ENCODE data around the gene PWP1.

The PWP1 gene

DNA sequence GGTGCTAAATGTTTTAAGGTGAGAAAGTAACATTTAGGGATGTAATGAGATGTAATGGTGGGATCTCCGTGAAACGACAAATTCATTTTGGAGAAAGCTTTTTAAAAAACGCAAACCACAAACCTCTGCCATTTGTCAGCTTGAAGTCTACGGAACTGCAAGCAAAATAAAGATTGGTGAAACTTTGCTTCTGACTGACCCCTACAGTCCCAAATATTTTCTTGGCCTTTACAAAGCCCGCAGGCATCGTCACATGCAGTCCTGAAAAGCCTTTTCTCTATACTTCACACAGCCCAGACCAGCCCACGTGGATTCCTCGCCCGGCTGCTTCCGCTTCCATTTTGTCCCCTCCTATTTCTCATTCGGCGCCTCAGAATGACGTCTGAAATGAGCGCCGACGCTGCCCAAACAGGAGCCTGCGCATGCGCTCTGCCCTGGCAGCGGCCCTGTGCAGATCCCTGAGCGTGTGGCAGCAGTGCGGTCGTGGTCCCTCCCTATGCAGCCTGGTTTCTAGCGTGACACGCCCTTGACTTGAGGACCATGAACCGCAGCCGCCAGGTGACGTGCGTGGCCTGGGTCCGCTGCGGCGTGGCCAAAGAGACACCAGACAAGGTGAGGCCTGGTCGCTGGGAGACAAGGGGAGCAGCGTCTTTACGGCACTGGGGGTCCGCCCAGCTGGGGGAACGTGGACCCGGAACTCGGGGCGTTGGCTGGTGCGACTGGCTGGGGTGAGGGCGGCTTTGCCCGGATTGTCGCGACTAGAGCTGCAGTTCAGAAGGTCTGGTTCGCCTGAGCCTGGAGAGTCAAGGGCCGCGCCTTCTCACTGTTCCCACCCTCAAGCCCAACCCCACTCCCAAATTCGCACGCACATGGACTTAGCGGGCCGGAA is at the start of gene PWP1:
PWP1 (plus strand) TSS at position 440 of the 889 bp plus-strand sequence; CDS start at position 541, 101 bp downstream.
- DNase-seq: peak; percentile 95

DNA sequence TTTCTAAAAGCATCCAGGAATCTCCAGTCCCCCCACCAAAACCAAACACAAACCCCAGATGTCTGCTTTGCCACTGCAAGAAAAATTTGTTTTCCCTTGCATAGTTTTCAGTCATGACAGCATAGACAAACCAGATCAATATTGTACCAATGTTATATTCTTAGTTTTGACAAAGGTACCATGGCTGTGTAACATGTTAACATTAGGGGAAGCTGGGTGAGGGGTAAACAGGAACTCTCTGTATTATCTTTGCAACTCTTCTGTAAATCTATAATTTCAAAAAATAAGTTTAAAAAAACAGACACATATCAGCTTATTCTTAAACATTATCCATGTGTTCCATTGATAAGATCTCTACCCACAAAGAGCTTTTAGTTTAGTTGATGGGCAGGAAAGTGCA is 44.4 kb upstream of the PWP1 start:
- DNase-seq: no peak

DNA sequence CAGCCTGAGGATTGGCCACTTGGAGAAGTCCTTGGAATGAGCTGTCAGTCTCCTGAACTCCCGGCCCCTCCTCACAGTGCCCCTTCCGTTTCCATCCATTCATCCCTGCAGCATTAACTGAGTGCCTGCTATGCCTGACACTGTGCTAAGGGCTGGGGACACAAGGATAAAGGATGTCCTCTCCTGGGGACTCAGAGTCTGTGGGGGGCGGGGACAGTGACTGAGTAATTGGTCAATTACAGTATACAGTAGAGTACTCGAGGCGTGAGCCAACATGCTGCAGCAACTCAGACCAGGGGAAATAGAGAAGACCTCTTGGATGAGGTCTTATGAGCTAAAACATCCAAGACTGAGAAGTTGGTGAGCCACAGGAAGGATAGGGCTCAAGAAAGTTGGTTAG is 43.4 kb upstream of the PWP1 start:
- DNase-seq: no peak

GRCh38 chr12:107645630-107646333 is 39.8 kb upstream of the PWP1 start:
- peak; percentile 90 for DNase-seq

- DNase-seq: peak; percentile 71
These were observed 39.2 kb upstream of the PWP1 start for GRCh38 chr12:107646436-107646835.

GRCh38 chr12:107649661-107650061 is 35.9 kb upstream of the PWP1 start:
- DNase-seq: no peak

DNA sequence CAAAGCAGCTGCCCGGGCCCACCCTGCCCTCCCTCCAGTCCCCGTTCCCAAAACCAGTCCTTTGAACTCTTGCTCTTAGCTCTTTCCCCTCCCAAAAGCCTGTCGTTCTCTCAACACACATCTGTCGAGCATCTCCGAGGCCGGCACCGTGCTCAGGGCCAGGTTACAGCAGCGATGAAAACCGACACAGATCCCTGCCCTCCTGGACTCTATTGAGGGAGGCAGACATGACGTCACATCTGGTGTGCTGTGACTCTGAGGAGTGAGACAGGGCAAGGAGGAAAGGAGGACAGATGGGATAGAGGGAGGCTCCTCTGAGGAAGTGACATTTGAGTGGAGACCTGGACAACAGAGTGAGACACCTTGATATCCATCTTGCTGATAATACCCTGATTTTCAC is 34.6 kb upstream of the PWP1 start:
- DNase-seq: peak; percentile 77

DNA sequence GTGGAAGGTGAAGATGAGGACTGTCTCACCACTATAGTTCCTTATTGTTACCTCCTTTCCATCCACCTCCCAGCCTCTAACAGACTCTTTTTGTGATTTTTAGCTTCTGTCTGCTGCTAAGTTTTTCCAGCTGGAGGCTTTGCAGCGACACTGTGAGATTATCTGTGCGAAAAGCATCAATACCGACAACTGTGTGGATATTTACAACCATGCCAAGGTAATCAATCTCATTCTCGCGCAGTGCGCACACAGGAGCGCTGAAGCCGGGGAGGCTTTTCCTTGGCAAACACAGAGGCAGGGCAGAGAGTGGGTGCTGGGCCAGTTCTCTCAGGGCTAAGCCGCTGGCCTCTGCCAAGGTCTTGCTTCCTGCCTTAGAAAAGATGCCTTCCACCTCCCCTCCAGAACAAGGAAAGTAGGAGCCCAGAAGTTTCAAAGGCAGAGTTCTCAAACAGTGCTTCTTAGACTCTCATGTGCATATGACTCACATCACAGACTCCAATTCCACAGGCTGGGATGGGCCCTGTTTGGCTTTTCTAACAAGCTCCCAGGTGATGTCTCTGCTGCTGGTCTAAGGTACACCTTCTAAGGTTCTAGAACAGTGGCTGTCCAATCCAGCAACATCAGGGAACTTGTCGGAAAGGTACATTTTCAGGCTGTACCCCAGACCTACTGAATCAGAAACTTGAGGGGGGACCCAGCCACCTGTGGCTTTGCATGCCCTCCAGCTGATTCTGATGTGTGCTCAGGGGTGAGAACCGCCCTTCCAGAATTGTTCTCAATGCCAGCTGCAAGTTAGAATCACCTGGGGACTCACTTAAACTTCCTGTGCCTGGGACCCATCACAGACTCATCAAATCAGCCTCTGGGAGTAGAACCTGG is 33.8 kb upstream of the PWP1 start:
- no peak for DNase-seq

GRCh38 chr12:107653519-107653918 is 32.1 kb upstream of the PWP1 start:
- no peak for DNase-seq

GRCh38 chr12:107654873-107655272 is 30.7 kb upstream of the PWP1 start:
- no peak for DNase-seq

- no peak for DNase-seq
These were observed 30.1 kb upstream of the PWP1 start for GRCh38 chr12:107655281-107656065.

DNA sequence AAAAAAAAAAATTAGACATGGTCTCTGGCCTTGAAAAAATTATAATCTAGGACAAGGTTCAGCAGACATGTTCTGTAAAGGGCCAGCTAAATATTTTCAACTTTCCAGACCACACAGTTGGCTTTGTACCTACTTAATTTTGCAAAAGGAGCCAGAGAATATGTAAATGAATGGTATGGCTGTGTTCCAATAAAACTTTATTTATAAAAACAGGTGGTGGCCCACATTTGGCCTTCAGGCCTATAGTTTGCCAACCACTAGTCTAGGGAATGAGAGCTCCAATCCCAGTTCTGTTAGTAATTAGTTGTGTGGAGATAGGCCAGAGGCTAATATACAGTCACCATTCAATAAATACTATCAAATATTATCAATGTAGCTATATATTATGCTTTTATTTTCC is 29.3 kb upstream of the PWP1 start:
- no peak for DNase-seq

GRCh38 chr12:107657133-107657532 is 28.5 kb upstream of the PWP1 start:
- no peak for DNase-seq

GRCh38 chr12:107657621-107658020 is 28.0 kb upstream of the PWP1 start:
- DNase-seq: no peak

DNA sequence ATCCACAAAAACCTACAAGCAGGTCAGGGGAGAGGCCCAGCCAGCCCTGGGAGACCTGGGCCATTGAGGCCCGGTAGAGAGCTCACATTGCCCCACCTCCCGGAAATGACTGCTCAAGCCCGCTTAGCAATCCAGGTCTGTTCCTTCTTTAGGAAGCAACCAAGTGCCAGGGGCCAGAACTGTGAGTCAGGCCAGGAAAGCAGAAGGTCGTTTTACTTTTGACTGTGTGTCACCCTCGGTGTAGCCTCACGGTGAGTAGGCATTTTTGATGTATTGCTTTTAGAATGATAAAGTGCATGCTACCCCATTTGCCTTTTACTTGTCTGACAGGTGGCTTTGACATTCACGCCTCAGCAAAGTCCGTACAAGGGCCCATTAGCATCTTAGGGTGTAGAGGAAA is 25.4 kb upstream of the PWP1 start:
- DNase-seq: no peak

DNA sequence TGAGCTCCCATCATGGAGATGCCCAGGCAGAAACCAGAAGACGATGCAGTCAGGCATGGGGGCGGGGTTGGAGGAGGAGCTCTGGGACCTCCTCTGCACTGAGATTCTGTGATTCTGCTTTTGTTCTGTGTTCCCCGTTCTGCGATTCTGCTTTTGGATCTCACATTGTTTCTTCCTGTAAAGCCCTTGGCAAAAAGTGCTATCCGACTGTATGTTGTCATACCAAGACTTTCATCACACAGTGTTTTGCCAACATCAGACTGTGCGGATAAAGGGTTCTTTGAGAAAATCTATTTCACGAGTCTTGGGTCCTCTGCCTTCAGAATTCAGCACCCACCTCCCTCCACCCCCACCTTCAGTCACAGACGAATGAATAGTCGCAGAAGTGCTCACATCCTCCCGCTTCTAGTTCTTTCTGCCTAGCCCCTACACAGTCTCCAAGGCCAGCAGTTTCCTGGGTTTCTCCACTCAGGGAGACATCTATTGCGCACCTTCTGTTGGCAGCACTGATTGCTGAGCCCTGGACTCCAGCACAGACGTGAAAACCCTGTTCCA is 24.7 kb upstream of the PWP1 start:
- no peak for DNase-seq

DNA sequence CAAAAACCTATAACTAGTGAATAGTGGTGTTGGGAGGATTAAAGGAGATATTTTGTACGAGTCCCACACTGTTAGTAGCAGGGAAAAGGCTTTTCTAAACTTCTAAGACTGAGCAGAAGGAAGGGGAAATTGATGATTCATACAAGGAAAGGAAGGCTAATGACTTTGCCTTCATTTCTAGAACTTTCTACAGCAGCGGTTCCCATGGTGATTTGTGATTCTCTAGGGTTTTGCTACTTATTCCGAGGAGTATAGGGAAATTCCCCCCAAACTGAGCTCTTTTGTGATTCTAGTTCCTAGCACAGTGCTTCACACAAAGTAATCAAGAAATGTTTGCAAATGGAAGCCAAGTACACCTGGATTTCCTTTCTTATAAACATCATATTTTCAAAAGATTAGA is 23.8 kb upstream of the PWP1 start:
- DNase-seq: no peak

DNA sequence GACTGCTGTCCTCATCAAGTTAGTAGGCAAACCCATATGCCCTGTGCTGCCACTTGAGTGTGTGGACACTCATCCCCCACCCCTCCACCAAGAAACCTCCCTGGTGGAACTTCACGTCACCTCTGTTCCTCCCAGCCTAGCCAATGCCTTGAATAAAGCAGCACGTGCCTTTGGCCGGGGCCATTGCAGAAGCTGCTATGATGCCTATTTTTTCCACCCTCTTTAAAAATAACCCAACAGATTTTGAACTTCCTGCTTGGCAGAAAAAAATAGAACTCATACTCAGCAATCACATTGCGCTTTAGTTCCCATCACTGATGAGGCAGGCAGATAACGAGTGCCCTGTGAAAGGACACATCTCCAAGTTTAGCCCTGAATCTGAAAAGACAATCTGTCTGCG is 23.1 kb upstream of the PWP1 start:
- no peak for DNase-seq

GRCh38 chr12:107663277-107663676 is 22.3 kb upstream of the PWP1 start:
- no peak for DNase-seq

DNA sequence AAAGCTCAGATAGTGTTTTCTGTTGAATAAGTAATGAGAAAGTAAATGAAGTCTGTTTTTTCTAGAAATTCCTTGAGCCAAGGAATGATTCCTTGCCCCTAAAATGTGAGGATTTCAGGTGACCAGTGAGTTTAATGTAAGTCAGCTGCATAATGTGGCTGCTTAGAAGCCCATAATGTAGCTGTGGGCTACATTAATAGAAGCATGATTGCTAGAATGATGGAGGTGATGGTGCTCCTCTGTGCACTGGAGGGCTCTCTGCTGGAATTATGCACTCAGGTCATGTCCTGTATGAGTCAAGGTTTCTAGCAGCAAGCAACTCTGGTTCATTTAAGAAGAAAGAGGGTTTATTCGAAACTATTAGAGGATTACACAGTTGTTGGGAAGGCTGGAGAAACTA is 19.6 kb upstream of the PWP1 start:
- DNase-seq: no peak

- DNase-seq: no peak
These were observed 18.1 kb upstream of the PWP1 start for GRCh38 chr12:107667464-107667863.

Measured in NCI-H2171 treated with DMSO at 0.1 percent for 48 hours (cell line).